ENCODE data around the gene SERPIND1. TPM values are rescaled to one million over a fixed set of nuclear protein-coding genes. Genes with fewer than 3 reads are reported as not detected.
"Not testable (repeated sequence)": the region's sequence is repeated elsewhere in the genome, so short reads cannot be mapped to it uniquely, and the experiment has no call there.

SERPIND1 gene
- total RNA-seq, 5 donors from 2014 or later (not counting 1 experiment from before 2014, with no cell fraction given): 0.16 to 0.30 (median 0.26) TPM; not detected in 2

DNA sequence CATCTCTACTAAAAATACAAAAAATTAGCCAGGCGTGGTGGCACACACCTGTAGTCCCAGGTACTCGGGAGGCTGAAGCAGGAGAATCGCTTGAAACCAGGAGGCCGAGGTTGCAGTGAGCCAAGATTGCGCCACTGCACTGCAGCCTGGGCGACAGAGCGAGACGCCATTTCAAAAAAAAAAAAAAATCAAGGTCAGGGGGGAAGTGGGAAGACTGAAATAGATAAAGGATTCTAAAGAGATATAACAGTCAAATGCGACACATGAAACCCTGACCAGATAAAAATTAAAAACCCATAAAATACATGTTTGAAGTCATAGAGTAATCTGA, 4.5 kb upstream of the SERPIND1 start:
- H3K4me1 Mint-ChIP-seq; ATAC-seq (replicated peaks in 1 of 4); H3K4me3 ChIP-seq (ENCODE audit: control insufficient read depth in 1 of 2, extremely low read depth in 1 of 2, low read length in 1 of 2); H3K9me3 ChIP-seq; H3K4me1 ChIP-seq (ENCODE audit: control insufficient read depth in 1 of 2, extremely low read depth in 1 of 2, insufficient read depth in 2 of 2, low read length in 2 of 2); H3K27ac Mint-ChIP-seq; DNase-seq; H3K27me3 Mint-ChIP-seq; H3K4me3 Mint-ChIP-seq; H3K27ac ChIP-seq (ENCODE audit: low read length); CTCF ChIA-PET; H3K27me3 ChIP-seq (replicated peaks in 1 of 2; ENCODE audit: control insufficient read depth in 2 of 2, extremely low read depth in 1 of 2, insufficient read depth in 2 of 2, low read length in 1 of 2); POLR2A ChIA-PET; H3K9me3 Mint-ChIP-seq: not testable (repeated sequence)
- peaks cover 3 to 33% of the 10 kb centered on the region in 2 donors for H3K36me3 ChIP-seq (ENCODE audit: control insufficient read depth in 2 of 2, extremely low read depth in 1 of 2, insufficient read depth in 1 of 2, low read length in 1 of 2)
- WGBS (ENCODE audit: insufficient coverage): 94% methylated on average over 4 of the region's 9 CpGs
- H3K36me3 Mint-ChIP-seq: peaks cover 36% of the 10 kb centered on the region

DNA sequence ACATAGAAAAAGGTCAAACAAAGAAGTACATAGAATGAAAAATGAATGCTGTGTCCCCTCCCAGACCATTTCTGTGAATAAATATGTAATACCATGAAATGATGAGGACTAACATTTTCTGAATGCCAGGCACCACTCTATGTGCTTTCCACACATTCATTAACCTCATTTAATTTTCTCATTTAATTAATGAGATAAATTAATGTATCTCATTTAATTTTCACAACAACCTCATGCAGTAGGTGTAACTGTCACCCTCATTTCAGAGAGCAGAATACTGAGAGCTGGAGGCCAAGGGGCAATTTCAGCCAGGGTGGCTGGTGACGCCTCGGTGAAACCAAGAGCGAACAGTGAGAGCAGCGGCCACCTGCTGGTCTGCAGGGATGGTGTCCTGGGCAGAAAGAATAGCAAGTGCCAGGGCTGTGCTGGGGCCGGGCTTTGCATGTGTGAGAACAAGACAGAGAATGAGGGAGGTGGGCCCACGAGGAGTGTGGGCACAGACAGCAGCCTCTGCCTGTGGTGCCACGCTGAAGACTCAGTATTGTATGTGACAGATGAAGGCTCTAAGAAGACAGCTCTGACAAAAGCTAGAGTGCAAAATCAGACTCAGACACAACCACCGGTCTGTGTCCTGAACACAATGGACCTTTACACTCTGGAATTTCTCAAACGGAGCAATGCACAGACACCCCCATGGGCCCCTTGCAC, 1.8 kb upstream of the SERPIND1 start:
- Mint-ChIP-seq H3K9me3 (no peaks in the 10 kb centered on the region), H3K4me1 (peaks cover 0 to 6% (median 3%) of the 10 kb centered on the region in 3 donors), H3K4me3 (no peak overlapping the region), H3K27me3 (no peaks in the 10 kb centered on the region), H3K36me3 (peaks cover 20% of the 10 kb centered on the region), H3K27ac (no peak overlapping the region)
- H3K9me3 ChIP-seq: no peaks in the 10 kb centered on the region
- H3K27me3 ChIP-seq (replicated peaks in 1 of 2; ENCODE audit: control insufficient read depth in 2 of 2, extremely low read depth in 1 of 2, insufficient read depth in 2 of 2, low read length in 1 of 2): no peaks in the 10 kb centered on the region
- H3K4me3 ChIP-seq (ENCODE audit: control insufficient read depth in 1 of 2, extremely low read depth in 1 of 2, low read length in 1 of 2): no peak overlapping the region
- WGBS (ENCODE audit: insufficient coverage): 97% methylated on average over 8 of the region's 9 CpGs
- DNase-seq (no peak), ATAC-seq (replicated peaks in 1 of 4) (no peak)
- no peak overlapping the region for H3K27ac ChIP-seq (ENCODE audit: low read length)
- ChIA-PET POLR2A (no interaction called here), CTCF (no interaction called here)
- no peaks in the 10 kb centered on the region for H3K4me1 ChIP-seq (ENCODE audit: control insufficient read depth in 1 of 2, extremely low read depth in 1 of 2, insufficient read depth in 2 of 2, low read length in 2 of 2)
- peaks cover 5 to 15% of the 10 kb centered on the region in 2 donors for H3K36me3 ChIP-seq (ENCODE audit: control insufficient read depth in 2 of 2, extremely low read depth in 1 of 2, insufficient read depth in 1 of 2, low read length in 1 of 2)

DNA sequence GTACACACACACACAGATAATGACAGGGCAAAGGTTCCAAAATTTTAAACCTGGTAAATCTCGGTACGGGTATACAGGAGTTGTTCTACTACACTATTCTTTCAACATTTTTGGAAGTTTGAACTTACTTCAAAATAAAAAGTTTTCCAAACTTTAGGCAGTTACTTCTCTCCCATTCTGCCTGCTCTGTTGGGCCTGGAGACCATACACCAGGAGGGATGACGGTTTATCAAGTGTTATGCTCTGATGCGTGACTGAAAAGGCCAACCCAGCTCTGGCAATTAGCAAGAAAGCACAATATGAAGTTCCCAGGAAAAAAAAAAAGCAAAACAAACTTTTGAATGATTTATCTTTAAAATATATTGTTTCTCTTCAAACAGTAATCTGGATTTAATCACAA, 969 bp downstream of the SERPIND1 start:
- H3K27ac Mint-ChIP-seq: no peak overlapping the region
- peaks cover 14 to 29% of the 10 kb centered on the region in 2 donors for H3K36me3 ChIP-seq (ENCODE audit: control insufficient read depth in 2 of 2, extremely low read depth in 1 of 2, insufficient read depth in 1 of 2, low read length in 1 of 2)
- no peaks in the 10 kb centered on the region for H3K9me3 Mint-ChIP-seq
- no peaks in the 10 kb centered on the region for H3K27me3 ChIP-seq (replicated peaks in 1 of 2; ENCODE audit: control insufficient read depth in 2 of 2, extremely low read depth in 1 of 2, insufficient read depth in 2 of 2, low read length in 1 of 2)
- ATAC-seq (replicated peaks in 1 of 4): no peak
- ChIA-PET CTCF (no interaction called here), POLR2A (no interaction called here)
- DNase-seq: no peak
- no peaks in the 10 kb centered on the region for H3K9me3 ChIP-seq
- H3K4me3 ChIP-seq (ENCODE audit: control insufficient read depth in 1 of 2, extremely low read depth in 1 of 2, low read length in 1 of 2): no peak overlapping the region
- H3K36me3 Mint-ChIP-seq: peaks cover 21% of the 10 kb centered on the region
- no peaks in the 10 kb centered on the region for H3K4me1 Mint-ChIP-seq
- no peak overlapping the region for H3K27ac ChIP-seq (ENCODE audit: low read length)
- H3K27me3 Mint-ChIP-seq: no peaks in the 10 kb centered on the region
- no peaks in the 10 kb centered on the region for H3K4me1 ChIP-seq (ENCODE audit: control insufficient read depth in 1 of 2, extremely low read depth in 1 of 2, insufficient read depth in 2 of 2, low read length in 2 of 2)
- no peak overlapping the region for H3K4me3 Mint-ChIP-seq
- 100% methylated on average over 2 of the region's 4 CpGs for WGBS (ENCODE audit: insufficient coverage)

DNA sequence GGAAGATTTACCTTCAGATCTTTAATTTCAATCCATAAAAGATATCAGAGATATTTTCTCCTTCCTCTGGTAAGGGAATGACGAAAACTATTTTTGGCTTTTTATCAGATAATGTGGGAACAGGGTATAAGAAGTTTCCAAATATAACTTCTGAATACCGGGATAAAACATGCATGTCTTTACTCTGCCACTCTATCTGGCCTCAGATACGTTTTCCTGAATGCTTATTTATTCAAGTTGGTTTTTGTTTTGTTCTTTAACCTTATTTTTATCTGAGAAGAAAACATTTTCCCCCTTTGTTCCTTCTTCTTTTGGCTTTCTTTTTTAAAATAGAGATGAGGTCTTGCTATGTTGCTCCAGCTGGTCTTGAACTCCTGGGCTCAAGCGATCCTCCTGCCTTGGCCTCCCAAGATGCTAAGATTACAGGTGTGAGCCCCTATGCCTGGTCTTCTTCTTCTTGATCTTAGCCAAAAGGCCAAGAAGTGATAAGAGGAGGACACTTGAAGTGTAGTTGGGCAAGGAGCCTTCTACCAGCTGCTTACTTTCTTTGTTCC, 1.5 kb downstream of the SERPIND1 start:
- Mint-ChIP-seq H3K9me3 (no peaks in the 10 kb centered on the region), H3K4me1 (no peaks in the 10 kb centered on the region)

DNA sequence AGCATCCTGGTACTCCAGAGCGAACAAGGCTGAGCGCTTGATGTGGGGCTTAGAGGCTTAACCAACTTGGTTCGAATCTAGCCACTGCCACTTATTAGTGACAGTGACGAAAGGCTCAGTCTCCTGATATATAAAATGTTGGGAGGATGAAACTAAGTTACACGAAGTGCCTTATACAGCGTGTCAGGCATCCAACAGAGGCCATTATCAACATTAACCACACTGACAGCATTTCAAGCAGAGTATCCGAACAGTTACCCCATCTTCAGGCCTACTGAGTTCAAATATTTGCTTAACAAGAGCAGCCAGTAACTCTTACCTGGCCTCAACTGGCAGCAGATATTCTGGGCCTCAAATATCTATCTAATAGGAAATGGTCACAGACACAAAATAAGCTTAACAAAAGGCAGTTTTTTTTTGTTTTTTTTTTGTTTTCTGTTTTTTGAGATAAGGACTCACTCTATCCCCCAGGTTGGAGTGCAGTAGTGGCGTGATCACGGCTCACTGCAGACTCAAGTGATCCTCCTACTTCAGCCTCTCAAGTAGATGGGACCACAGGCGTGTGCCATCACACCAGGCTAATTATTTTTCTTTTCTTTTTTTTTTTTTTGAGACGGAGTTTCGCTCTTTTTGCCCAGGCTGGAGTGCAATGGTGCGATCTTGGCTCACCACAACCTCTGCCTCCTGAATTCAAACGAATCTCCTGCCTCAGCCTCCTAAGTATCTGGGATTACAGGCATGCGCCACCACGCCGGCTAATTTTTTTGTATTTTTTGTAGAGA, 2.9 kb downstream of the SERPIND1 start:
- Histone ChIP-seq H3K4me3 (ENCODE audit: control insufficient read depth in 1 of 2, extremely low read depth in 1 of 2, low read length in 1 of 2) (no peak overlapping the region), H3K27ac (ENCODE audit: low read length) (no peak overlapping the region), H3K4me1 (ENCODE audit: control insufficient read depth in 1 of 2, extremely low read depth in 1 of 2, insufficient read depth in 2 of 2, low read length in 2 of 2) (no peaks in the 10 kb centered on the region), H3K36me3 (ENCODE audit: control insufficient read depth in 2 of 2, extremely low read depth in 1 of 2, insufficient read depth in 1 of 2, low read length in 1 of 2) (peaks cover 14 to 43% of the 10 kb centered on the region in 2 donors), H3K27me3 (replicated peaks in 1 of 2; ENCODE audit: control insufficient read depth in 2 of 2, extremely low read depth in 1 of 2, insufficient read depth in 2 of 2, low read length in 1 of 2) (no peaks in the 10 kb centered on the region), H3K9me3 (no peaks in the 10 kb centered on the region)
- 100% methylated on average over 1 of the region's 17 CpGs for WGBS (ENCODE audit: insufficient coverage)
- H3K4me3 Mint-ChIP-seq: no peak overlapping the region
- H3K4me1 Mint-ChIP-seq: peaks cover 0 to 2% (median 0%) of the 10 kb centered on the region in 3 donors
- DNase-seq (no peak), ATAC-seq (replicated peaks in 1 of 4) (no peak)
- H3K36me3 Mint-ChIP-seq: peaks cover 21% of the 10 kb centered on the region
- CTCF ChIA-PET: no interaction called here
- POLR2A ChIA-PET: no interaction called here
- no peaks in the 10 kb centered on the region for H3K27me3 Mint-ChIP-seq
- H3K27ac Mint-ChIP-seq: no peak overlapping the region
- H3K9me3 Mint-ChIP-seq: no peaks in the 10 kb centered on the region

More for the DNA sequence above, 1.5 kb downstream of the SERPIND1 start:
- H3K9me3 ChIP-seq: no peaks in the 10 kb centered on the region
- H3K27ac Mint-ChIP-seq: peak overlapping the region in 1 of 2 donors; percentile 28
- DNase-seq (no peak), ATAC-seq (replicated peaks in 1 of 4) (no peak)
- CTCF ChIA-PET: no interaction called here
- no peak overlapping the region for H3K4me3 ChIP-seq (ENCODE audit: control insufficient read depth in 1 of 2, extremely low read depth in 1 of 2, low read length in 1 of 2)
- H3K27me3 Mint-ChIP-seq: no peaks in the 10 kb centered on the region
- POLR2A ChIA-PET: no interaction called here
- no CpG with 5 or more reads among the region's 4 CpGs for WGBS (ENCODE audit: insufficient coverage)
- H3K4me1 ChIP-seq (ENCODE audit: control insufficient read depth in 1 of 2, extremely low read depth in 1 of 2, insufficient read depth in 2 of 2, low read length in 2 of 2): no peaks in the 10 kb centered on the region
- peaks cover 14 to 33% of the 10 kb centered on the region in 2 donors for H3K36me3 ChIP-seq (ENCODE audit: control insufficient read depth in 2 of 2, extremely low read depth in 1 of 2, insufficient read depth in 1 of 2, low read length in 1 of 2)
- H3K27ac ChIP-seq (ENCODE audit: low read length): no peak overlapping the region
- peaks cover 21% of the 10 kb centered on the region for H3K36me3 Mint-ChIP-seq
- no peak overlapping the region for H3K4me3 Mint-ChIP-seq
- H3K27me3 ChIP-seq (replicated peaks in 1 of 2; ENCODE audit: control insufficient read depth in 2 of 2, extremely low read depth in 1 of 2, insufficient read depth in 2 of 2, low read length in 1 of 2): no peaks in the 10 kb centered on the region

DNA sequence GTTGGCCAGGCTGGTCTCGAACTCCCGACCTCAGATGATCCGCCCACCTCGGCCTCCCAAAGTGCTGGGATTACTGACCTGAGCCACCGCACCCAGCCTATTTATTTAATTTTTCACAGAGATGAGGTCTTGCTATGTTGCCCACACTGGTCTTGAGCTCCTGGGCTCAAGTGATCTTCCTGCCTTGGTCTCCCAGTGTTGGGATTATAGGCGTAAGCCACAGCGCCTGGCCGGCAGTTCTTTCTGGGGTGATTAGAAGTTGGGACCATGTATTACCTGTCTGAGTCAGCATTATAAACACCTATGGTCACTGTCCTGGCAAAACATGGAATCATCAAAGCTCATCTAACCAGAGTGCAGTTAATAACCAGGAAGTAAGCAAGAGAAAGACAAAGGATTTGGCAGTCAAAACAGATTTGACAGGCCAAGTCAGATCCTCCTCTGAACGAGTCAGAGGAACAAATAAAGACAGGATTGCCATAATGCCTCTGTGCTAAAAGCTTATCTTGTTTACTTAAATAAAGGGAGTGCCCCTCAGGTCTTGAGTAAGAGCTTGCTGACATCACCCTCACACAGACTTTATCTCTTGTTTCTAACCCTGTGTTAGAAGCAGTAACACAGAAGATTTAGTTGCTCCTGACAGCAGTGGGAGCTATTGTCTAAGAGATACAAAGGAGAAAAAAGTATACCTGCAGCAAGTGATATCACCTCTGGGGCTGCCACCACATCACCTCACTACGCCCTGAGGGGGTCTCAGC, 3.7 kb downstream of the SERPIND1 start:
- no peak overlapping the region for H3K4me3 Mint-ChIP-seq
- ChIA-PET POLR2A (no interaction called here), CTCF (no interaction called here)
- DNase-seq: no peak
- H3K27me3 Mint-ChIP-seq: no peaks in the 10 kb centered on the region
- no peaks in the 10 kb centered on the region for H3K27me3 ChIP-seq (replicated peaks in 1 of 2; ENCODE audit: control insufficient read depth in 2 of 2, extremely low read depth in 1 of 2, insufficient read depth in 2 of 2, low read length in 1 of 2)
- H3K4me1 ChIP-seq (ENCODE audit: control insufficient read depth in 1 of 2, extremely low read depth in 1 of 2, insufficient read depth in 2 of 2, low read length in 2 of 2): no peaks in the 10 kb centered on the region
- WGBS (ENCODE audit: insufficient coverage): 100% methylated on average over 5 of the region's 10 CpGs
- H3K9me3 ChIP-seq: no peaks in the 10 kb centered on the region
- H3K27ac Mint-ChIP-seq: peak overlapping the region in 1 of 2 donors; percentile 11
- H3K36me3 ChIP-seq (ENCODE audit: control insufficient read depth in 2 of 2, extremely low read depth in 1 of 2, insufficient read depth in 1 of 2, low read length in 1 of 2): peaks cover 11 to 40% of the 10 kb centered on the region in 2 donors
- peaks cover 0 to 2% (median 0%) of the 10 kb centered on the region in 3 donors for H3K4me1 Mint-ChIP-seq
- no peak overlapping the region for H3K4me3 ChIP-seq (ENCODE audit: control insufficient read depth in 1 of 2, extremely low read depth in 1 of 2, low read length in 1 of 2)
- H3K27ac ChIP-seq (ENCODE audit: low read length): no peak overlapping the region
- no peak for ATAC-seq (replicated peaks in 1 of 4)
- no peaks in the 10 kb centered on the region for H3K9me3 Mint-ChIP-seq
- H3K36me3 Mint-ChIP-seq: peaks cover 17% of the 10 kb centered on the region

Data from T-cell (primary cell).